ENCODE results near the gene CITED1. TPM values are rescaled to one million over a fixed set of nuclear protein-coding genes. Genes with fewer than 3 reads are reported as not detected.

CITED1 gene, protein sequence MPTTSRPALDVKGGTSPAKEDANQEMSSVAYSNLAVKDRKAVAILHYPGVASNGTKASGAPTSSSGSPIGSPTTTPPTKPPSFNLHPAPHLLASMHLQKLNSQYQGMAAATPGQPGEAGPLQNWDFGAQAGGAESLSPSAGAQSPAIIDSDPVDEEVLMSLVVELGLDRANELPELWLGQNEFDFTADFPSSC
- 10 to 100 TPM in 1 of 7 donors, 1 to 10 TPM in 4, under 1 TPM in 1, not detected in 1; 0.81 to 11.6 (median 1.4) TPM for total RNA-seq
- under 1 TPM in 1 of 2 donors, not detected in 1; 0.77 TPM for polyA plus RNA-seq
- long read RNA-seq, donor 1 = 0 reads
- long read RNA-seq, donor 2, partial matches to known transcripts = 0 of 3 reads
- long read RNA-seq, donor 2, other reads (novel, unspliced or antisense) = 0 of 3 reads
- long read RNA-seq, donor 3 = 0 reads

GRCh38 chrX:72305286-72306084 lies at the start of gene CITED1:
Gene CITED1, minus strand, starts transcription at chrX:72305914. Its CDS starts 3,045 bp downstream, at chrX:72302869.
- Histone ChIP-seq H3K27ac (no peak within 1 kb of the TSS), H3K9me3 (no peaks in the 10 kb centered on the region), H3K27me3 (no peaks in the 10 kb centered on the region), H3K4me1 (ENCODE audit: insufficient read depth) (peaks cover 3% of the 10 kb centered on the region), H3K4me3 (peak within 1 kb of the TSS; percentile 26), H3K36me3 (no peaks in the 10 kb centered on the region)
- WGBS, 3 donors = 4 to 14% (median 11%) methylated on average over 53 to 68 of the region's 68 CpGs
- DNase-seq = peak in 2 of 5 donors; percentile 31 to 35
- no peak for TF ChIP-seq CTCF (IDR thresholded peaks at IDR 0.05)
- no peak for TF ChIP-seq POLR2A (IDR thresholded peaks at IDR 0.05)
- TF ChIP-seq EP300 (IDR thresholded peaks at IDR 0.05) = no peak
- intact Hi-C loops (cut with DNase I) = no loop called here

DNA sequence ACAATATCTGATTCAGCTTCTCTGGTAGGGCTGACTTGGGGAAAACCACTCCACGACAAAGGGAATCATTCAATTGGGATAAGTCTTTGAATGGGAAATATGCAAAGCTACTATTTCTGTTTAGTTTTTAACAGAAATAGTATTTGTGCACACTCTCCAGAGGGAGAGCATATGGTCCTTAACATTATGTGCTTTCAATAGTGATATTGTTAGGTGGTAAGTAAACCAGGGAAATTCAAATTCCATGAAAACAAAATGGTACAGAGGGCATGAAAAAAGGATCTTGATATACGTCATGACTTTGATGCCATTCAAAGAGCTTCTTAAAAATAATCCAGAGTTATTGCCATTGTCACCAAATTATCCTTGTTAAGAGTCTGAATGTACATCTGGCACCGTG lies 47.1 kb upstream of the CITED1 start:
- no peak for DNase-seq
- Histone ChIP-seq H3K27me3 (no peaks in the 10 kb centered on the region), H3K4me1 (ENCODE audit: insufficient read depth) (no peaks in the 10 kb centered on the region), H3K36me3 (no peaks in the 10 kb centered on the region), H3K4me3 (no peak overlapping the region), H3K27ac (no peak overlapping the region), H3K9me3 (no peaks in the 10 kb centered on the region)
- no peak for TF ChIP-seq CTCF (IDR thresholded peaks at IDR 0.05)
- TF ChIP-seq EP300 (IDR thresholded peaks at IDR 0.05) = no peak
- 61 to 76% (median 68%) methylated on average over 3 of the region's 3 CpGs for whole genome bisulfite sequencing, 3 donors
- intact Hi-C loops (cut with DNase I) = no loop called here

- Histone ChIP-seq H3K9me3 (no peaks in the 10 kb centered on the region), H3K27ac (no peak overlapping the region), H3K4me1 (ENCODE audit: insufficient read depth) (no peaks in the 10 kb centered on the region), H3K27me3 (no peaks in the 10 kb centered on the region), H3K36me3 (no peaks in the 10 kb centered on the region), H3K4me3 (no peak overlapping the region)
- TF ChIP-seq EP300 (IDR thresholded peaks at IDR 0.05) (no peak), POLR2A (IDR thresholded peaks at IDR 0.05) (no peak), CTCF (IDR thresholded peaks at IDR 0.05) (no peak)
- intact Hi-C loops (cut with DNase I) = no loop called here
- 44 to 63% (median 54%) methylated on average over 8 of the region's 8 CpGs for WGBS, 3 donors
- no peak for DNase-seq
Observed at GRCh38 chrX:72351606-72352334, 46.1 kb upstream of the CITED1 start.

- DNase-seq = no peak
- no peaks in the 10 kb centered on the region for H3K36me3 ChIP-seq
- intact Hi-C loops (cut with DNase I) = no loop called here
- H3K27ac ChIP-seq = no peak overlapping the region
- TF ChIP-seq POLR2A (IDR thresholded peaks at IDR 0.05) (no peak), EP300 (IDR thresholded peaks at IDR 0.05) (no peak), CTCF (IDR thresholded peaks at IDR 0.05) (no peak)
- no peak overlapping the region for H3K4me3 ChIP-seq
- H3K9me3 ChIP-seq = no peaks in the 10 kb centered on the region
- no peaks in the 10 kb centered on the region for H3K4me1 ChIP-seq (ENCODE audit: insufficient read depth)
- no peaks in the 10 kb centered on the region for H3K27me3 ChIP-seq
- 63 to 77% (median 63%) methylated on average over 3 of the region's 3 CpGs for WGBS, 3 donors
Observed at GRCh38 chrX:72349190-72349589, 43.5 kb upstream of the CITED1 start.
